Activated CD4-positive, alpha-beta T cell treated with anti-CD3 and anti-CD28 coated beads, Interleukin-2, Interleukin-4, amounts not matched to agents 100 ng/mL and 50 ng/mL, durations not matched to agents 16 hours and 8 hours (primary cell): ENCODE data around the gene ABHD12.

Experiments used
- DNase-seq: peaks from one replicate; pipeline ENCODE4 v3.0.0-alpha.2; 2020; ENCODE audit warnings: low spot score

The ABHD12 gene

DNA sequence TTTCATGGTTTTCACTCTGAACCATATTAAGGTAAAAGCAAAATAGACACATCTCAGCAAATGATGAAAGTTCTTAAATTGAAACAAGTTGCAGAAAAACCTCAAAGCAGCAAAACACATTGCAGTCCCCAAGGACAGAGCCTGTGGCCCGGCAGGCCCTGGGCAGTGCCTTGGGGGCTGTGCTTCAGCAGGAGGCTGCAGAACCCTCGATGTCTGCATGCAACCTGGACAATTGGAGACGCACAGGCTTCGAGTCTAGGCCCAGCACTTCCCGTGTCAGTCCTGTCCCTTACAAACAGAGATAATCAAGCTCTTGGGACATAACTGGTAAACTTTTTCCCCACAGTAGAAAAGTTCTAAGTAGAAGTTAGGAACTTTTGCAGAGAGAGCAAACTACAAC lies 133.5 kb downstream of the ABHD12 start:
- no peak for DNase-seq

DNA sequence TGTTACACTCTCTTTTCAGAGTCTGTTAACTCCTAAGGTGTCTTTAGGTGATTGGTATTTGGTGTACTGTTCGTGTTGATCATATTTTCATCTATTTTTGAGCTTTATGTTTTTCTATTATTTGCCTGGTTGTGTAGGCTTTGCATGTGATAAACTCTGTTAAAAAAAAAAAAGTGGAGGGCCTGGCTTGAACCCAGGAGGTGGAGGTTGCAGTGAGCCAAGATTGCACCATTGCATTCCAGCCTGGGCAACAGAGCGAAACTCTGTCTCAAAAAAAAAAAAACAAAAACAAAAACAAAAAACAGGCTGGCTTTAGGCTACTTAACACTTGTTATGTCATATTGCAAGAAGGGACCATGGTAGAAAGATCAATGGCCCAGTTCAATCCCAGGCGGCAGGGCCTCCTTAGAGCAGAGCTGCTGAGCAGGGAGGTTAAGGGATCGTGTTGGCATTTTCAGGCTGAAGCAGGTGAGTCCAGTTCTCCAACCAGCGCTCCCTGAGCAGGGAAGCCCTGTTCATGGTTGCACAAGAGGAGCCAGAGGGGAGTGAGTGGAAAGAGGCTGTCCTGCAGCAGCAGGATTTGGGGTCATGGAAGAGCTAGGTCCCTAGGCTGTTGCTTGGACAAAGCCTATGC lies 134.3 kb downstream of the ABHD12 start:
- DNase-seq, result no peak

DNA sequence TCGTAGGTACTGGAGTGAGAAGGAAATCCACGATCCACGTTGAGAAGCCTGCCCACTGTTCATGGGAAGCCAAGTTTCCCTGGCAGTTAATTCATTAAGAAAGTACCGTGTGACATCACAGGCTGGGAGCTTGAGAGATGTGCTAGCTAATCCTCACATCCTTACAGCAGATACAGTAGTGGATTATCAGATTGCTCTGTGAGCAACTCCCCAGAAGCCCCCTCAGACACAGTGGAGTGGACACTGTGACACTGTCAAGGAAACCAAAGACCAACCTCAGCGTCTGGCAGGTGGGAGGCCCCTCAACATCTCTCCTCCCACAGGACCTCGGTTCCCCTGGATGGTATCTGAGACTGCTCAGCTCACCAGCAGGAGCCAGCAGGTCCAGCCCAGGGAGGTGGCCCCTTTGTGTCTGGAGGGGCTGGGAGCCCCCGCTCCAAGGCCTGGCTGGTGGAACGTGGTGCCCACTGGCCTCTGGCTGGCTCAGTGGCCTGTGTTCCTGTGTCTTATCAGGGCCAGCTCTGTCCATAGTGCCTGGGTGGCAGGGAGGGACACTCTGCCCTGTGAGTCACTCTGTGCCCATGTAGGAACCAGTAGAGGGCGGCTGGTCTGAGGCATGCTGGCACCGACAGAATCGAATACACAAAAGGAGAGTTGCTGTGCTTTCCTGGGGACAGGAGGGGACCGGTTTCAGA lies 135.5 kb downstream of the ABHD12 start:
- no peak for DNase-seq

DNA sequence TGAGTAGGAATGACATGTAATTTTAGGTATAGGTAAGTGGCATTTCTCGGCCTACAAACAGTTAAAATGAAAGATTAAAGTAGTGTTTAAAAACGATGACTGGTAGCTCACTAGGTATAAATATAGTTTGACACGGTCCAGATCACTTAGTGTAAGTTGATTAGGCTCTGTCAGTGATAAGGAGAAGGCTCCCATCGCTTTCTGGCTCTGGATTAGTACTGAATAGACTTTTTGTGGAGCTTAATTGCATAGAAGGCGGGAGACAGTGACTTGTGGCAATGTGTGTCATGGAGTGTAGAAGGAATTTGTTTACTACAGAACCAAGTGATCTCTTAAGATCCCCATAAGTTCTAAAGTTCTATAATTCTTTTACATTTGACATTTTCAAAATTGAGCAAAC lies 136.1 kb downstream of the ABHD12 start:
- DNase-seq, result no peak

DNA sequence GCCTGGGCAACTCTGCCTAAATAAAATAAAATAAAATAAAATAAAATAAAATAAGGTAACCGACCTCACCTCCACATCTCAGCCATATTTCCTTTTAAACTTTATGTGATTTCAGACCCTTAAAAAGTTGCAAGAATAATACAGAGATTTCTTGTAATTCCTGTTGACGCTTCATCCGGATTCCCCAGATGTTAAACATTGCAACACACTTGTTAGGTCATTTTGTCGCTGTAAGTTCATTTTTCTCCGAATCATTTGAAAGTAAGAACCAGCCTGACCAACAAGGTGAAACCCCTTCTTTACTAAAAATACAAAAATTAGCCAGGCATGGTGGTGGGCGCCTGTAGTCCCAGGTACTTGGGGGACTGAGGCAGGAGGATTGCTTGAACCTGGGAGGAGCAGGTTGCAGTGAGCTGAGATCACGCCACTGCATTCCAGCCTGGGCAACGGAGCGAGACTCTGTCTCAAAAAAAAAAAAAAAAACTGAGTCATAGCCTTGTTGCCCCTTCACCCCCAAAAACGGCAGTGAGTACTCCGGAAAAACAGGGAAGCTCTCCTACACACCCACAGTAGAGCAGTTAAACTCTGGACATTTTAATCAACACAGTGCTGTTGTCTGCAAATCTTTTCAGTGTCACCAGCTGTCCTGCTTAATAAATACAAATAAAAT lies 136.9 kb downstream of the ABHD12 start:
- no peak for DNase-seq

DNA sequence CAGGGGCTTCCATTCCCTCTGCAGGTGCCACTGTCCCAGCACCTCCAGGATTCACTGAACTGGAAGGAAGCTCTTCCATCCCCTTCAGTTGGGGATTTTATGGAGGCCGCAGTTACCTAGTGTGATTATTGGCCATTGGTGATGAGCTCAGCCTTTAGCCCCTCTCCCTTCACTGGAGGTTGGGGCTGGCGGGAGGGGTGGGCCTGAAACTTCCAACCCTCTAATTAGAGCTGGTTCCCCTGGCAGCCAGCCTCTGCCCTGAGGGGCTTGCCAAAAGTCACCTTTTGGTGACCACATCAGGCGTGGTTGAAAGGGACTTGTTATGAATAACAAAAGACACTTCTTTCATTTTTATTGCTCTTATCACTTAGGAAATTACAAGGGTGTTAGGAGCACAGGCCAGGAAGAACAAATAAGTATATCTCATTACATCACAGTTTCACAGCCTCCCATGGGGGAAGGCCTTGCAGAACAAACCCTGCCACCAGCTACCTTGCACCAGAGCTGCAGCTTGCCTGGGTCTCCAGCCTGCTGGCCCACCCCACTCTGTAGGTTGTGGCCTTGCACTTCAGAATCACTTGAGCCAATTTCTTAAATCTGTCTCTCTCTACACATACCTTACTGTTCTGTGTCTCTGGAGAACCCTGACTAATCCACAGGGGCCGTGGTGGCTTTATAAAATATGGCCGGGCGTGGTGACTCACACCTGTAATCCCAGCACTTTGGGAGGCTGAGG lies 137.8 kb downstream of the ABHD12 start:
- no peak for DNase-seq

DNA sequence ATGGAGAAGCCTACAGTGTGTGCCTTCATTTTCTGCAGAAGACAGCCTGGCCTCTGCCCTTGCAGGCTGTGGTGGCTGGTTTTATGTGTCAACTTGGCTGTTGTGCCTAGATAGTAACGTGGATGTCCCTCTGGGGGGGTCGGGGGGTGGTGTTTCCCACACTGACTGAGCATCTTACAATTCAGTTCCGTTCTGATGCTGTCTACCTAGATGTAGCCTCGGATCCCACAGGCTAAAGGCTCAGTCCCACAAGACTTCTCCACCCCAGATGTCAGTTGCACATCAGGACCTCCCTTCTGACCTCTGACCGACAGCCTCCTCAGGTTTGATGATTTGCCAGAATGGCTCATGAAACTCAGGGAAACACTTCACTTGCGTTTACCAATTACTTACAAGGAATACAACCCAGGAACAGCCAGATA lies 138.4 kb downstream of the ABHD12 start:
- DNase-seq, result no peak

DNA sequence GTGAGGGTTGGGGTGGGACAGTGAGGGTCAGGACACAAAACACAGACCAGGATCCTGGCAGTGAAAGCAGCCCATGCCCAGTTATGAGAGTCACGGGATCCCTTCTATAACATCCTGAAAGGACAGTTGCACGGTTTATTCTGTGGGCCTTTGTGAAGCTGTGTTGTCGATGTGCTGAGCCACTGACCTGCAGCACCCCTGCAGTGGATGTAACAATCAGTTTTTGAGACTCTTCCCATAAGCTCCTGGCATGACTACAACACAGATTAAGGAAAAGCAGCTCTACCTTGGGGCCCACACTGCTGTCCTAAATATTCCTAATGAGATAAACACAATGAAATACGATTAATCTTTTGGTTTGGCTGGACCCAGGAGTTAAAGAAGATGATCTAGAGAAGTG lies 139.1 kb downstream of the ABHD12 start:
- DNase-seq, result no peak

DNA sequence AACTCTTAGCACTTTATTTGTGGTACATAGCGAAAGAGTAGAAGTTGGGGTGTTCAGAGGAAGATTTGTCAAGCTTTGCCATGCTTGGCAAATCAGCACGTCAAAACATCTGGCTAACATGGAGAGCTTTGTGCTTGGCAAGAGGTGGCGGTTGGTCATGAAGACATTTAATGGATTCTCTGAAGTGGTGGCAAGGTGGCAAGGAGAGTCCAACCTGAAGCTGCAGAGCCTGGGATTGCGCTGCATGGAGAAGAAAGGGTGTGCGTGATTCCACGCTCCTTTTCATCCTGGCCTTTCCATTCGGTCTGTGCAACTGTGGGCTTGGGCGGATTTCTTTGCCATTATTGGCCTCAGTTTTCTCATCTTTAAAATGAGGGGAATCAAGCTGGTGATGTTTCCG lies 139.6 kb downstream of the ABHD12 start:
- DNase-seq, result no peak

DNA sequence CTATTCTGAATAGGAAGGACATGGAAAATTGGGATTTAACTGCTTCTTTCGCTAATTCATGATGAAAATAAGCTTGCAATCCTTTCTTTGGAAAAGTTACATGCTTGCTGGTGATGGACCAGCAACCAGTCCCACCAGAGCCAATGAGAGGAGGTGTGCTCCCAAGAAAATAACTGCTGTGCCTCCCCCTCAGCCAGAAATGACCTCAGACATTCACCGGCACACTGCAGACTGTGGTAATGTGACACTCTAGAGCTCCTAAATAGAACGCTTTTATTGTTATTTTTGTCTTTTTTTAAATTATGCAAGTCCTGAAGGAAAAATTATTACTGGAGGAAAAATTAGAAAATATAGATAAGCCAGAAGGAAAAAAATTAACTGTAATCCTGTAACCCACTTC lies 140.1 kb downstream of the ABHD12 start:
- no peak for DNase-seq
